Skeletal muscle satellite cell (primary cell): ENCODE results near the gene PYGL.
"Not testable (repeated sequence)": the region's sequence is repeated elsewhere in the genome, so short reads cannot be mapped to it uniquely, and the experiment has no call there.

Source experiments
- H3K27me3 ChIP-seq: 2 replicates; pipeline ENCODE4 v1.7.0; 2013; ENCODE audit warnings: low read length; ENCODE audit not compliant: control insufficient read depth, insufficient read depth
- H3K36me3 ChIP-seq: 2 replicates; pipeline ENCODE4 v1.7.0; 2013; ENCODE audit warnings: mild to moderate bottlenecking, control low read depth, low read length; ENCODE audit not compliant: insufficient read depth
- H3K4me1 ChIP-seq: 2 replicates; pipeline ENCODE4 v1.7.0; 2013; ENCODE audit warnings: low read length; ENCODE audit not compliant: control insufficient read depth, insufficient read depth
- H3K4me2 ChIP-seq: 2 replicates; pipeline ENCODE4 v1.7.0; 2013; ENCODE audit warnings: mild to moderate bottlenecking, low read length
- H3K4me3 ChIP-seq: 2 replicates; pipeline ENCODE4 v1.7.0; 2013; ENCODE audit warnings: low read length
- H3K9ac ChIP-seq: 2 replicates; pipeline ENCODE4 v1.7.0; 2013; ENCODE audit warnings: mild to moderate bottlenecking, low read depth, low read length, moderate library complexity
- H3K9me3 ChIP-seq: replicated peaks from 2 replicates; pipeline ENCODE4 v1.7.0; 2013; ENCODE audit warnings: mild to moderate bottlenecking, control low read depth, low read length

PYGL gene

GRCh38 chr14:50951032-50951431 lies 6.7 kb upstream of the PYGL start:
- no peaks in the 10 kb centered on the region for H3K9me3 ChIP-seq
- H3K27me3 ChIP-seq, result no peaks in the 10 kb centered on the region
- no peaks in the 10 kb centered on the region for H3K36me3 ChIP-seq
- no peak overlapping the region for H3K4me2 ChIP-seq
- H3K9ac ChIP-seq, result no peak overlapping the region
- no peak overlapping the region for H3K4me3 ChIP-seq
- peaks cover 16% of the 10 kb centered on the region for H3K4me1 ChIP-seq

- H3K9me3 ChIP-seq, result no peaks in the 10 kb centered on the region
- H3K4me2 ChIP-seq, result no peak overlapping the region
- H3K36me3 ChIP-seq, result no peaks in the 10 kb centered on the region
- H3K9ac ChIP-seq, result no peak overlapping the region
- H3K4me1 ChIP-seq, result peaks cover 11% of the 10 kb centered on the region
- no peaks in the 10 kb centered on the region for H3K27me3 ChIP-seq
- H3K4me3 ChIP-seq, result no peak overlapping the region
Observed at GRCh38 chr14:50948205-50948604, 3.9 kb upstream of the PYGL start.

- H3K4me2 ChIP-seq, result no peak overlapping the region
- no peak overlapping the region for H3K9ac ChIP-seq
- H3K27me3 ChIP-seq, result no peaks in the 10 kb centered on the region
- H3K4me3 ChIP-seq, result no peak overlapping the region
- H3K9me3 ChIP-seq, result no peaks in the 10 kb centered on the region
- H3K4me1 ChIP-seq, result peaks cover 14% of the 10 kb centered on the region
- H3K36me3 ChIP-seq, result no peaks in the 10 kb centered on the region
Observed at GRCh38 chr14:50947446-50947845, 3.2 kb upstream of the PYGL start.

GRCh38 chr14:50946234-50946935 lies 2.1 kb upstream of the PYGL start:
- H3K4me1 ChIP-seq, result peaks cover 14% of the 10 kb centered on the region

GRCh38 chr14:50944647-50945413 lies 547 bp upstream of the PYGL start:
- Histone ChIP-seq H3K36me3 (no peaks in the 10 kb centered on the region), H3K27me3 (no peaks in the 10 kb centered on the region), H3K4me3 (peak overlapping the region; percentile 98), H3K4me2 (peak overlapping the region; percentile 92), H3K9me3 (no peaks in the 10 kb centered on the region), H3K4me1 (peaks cover 14% of the 10 kb centered on the region), H3K9ac (peak overlapping the region; percentile 78)

More at GRCh38 chr14:50946234-50946935, 2.1 kb upstream of the PYGL start:
- Histone ChIP-seq H3K27me3 (no peaks in the 10 kb centered on the region), H3K9ac (no peak overlapping the region), H3K4me2 (no peak overlapping the region), H3K36me3 (no peaks in the 10 kb centered on the region), H3K9me3 (no peaks in the 10 kb centered on the region), H3K4me3 (no peak overlapping the region)

GRCh38 chr14:50943261-50943942 lies 881 bp downstream of the PYGL start:
- Histone ChIP-seq H3K9me3 (no peaks in the 10 kb centered on the region), H3K9ac (peak overlapping the region; percentile 78), H3K27me3 (no peaks in the 10 kb centered on the region), H3K4me2 (peak overlapping the region; percentile 92), H3K36me3 (no peaks in the 10 kb centered on the region), H3K4me1 (peaks cover 17% of the 10 kb centered on the region), H3K4me3 (peak overlapping the region; percentile 98)

GRCh38 chr14:50941638-50942037 lies 2.6 kb downstream of the PYGL start:
- H3K9ac ChIP-seq, H3K4me3 ChIP-seq, H3K4me2 ChIP-seq, H3K27me3 ChIP-seq, H3K36me3 ChIP-seq, H3K9me3 ChIP-seq: not testable (repeated sequence)
- H3K4me1 ChIP-seq, result peaks cover 24% of the 10 kb centered on the region

GRCh38 chr14:50941151-50941550 lies 3.1 kb downstream of the PYGL start:
- no peaks in the 10 kb centered on the region for H3K9me3 ChIP-seq
- H3K4me1 ChIP-seq, result peaks cover 24% of the 10 kb centered on the region
- no peaks in the 10 kb centered on the region for H3K36me3 ChIP-seq
- no peaks in the 10 kb centered on the region for H3K27me3 ChIP-seq
- H3K4me2 ChIP-seq, result no peak overlapping the region
- no peak overlapping the region for H3K9ac ChIP-seq
- H3K4me3 ChIP-seq, result no peak overlapping the region

- no peaks in the 10 kb centered on the region for H3K9me3 ChIP-seq
- H3K36me3 ChIP-seq, result peaks cover 16% of the 10 kb centered on the region
- no peak overlapping the region for H3K9ac ChIP-seq
- no peak overlapping the region for H3K4me2 ChIP-seq
- H3K4me1 ChIP-seq, result peaks cover 15% of the 10 kb centered on the region
- H3K27me3 ChIP-seq, result no peaks in the 10 kb centered on the region
- H3K4me3 ChIP-seq, result no peak overlapping the region
Observed at GRCh38 chr14:50937800-50938199, 6.5 kb downstream of the PYGL start.

- peak overlapping the region; percentile 22 for H3K4me2 ChIP-seq
- no peaks in the 10 kb centered on the region for H3K9me3 ChIP-seq
- H3K27me3 ChIP-seq, result no peaks in the 10 kb centered on the region
- H3K9ac ChIP-seq, result no peak overlapping the region
- H3K36me3 ChIP-seq, result peaks cover 16% of the 10 kb centered on the region
- H3K4me3 ChIP-seq, result no peak overlapping the region
- peaks cover 15% of the 10 kb centered on the region for H3K4me1 ChIP-seq
Observed at GRCh38 chr14:50937325-50937724, 7.0 kb downstream of the PYGL start.

GRCh38 chr14:50936882-50937281 lies 7.4 kb downstream of the PYGL start:
- Histone ChIP-seq H3K4me3 (no peak overlapping the region), H3K9ac (no peak overlapping the region), H3K9me3 (no peaks in the 10 kb centered on the region), H3K4me2 (peak overlapping the region; percentile 22), H3K27me3 (no peaks in the 10 kb centered on the region), H3K4me1 (peaks cover 15% of the 10 kb centered on the region), H3K36me3 (peaks cover 19% of the 10 kb centered on the region)
